IPS-11a (cell line): ENCODE measurements around the gene CGB7.
"Not testable (repeated sequence)": the region's sequence is repeated elsewhere in the genome, so short reads cannot be mapped to it uniquely, and the experiment has no call there.

Source experiments
- H3K4me3 ChIP-seq: one replicate; pipeline ENCODE4 v1.5.1; 2013; ENCODE audit warnings: low read depth, low read length, control low read depth

Gene CGB7

DNA sequence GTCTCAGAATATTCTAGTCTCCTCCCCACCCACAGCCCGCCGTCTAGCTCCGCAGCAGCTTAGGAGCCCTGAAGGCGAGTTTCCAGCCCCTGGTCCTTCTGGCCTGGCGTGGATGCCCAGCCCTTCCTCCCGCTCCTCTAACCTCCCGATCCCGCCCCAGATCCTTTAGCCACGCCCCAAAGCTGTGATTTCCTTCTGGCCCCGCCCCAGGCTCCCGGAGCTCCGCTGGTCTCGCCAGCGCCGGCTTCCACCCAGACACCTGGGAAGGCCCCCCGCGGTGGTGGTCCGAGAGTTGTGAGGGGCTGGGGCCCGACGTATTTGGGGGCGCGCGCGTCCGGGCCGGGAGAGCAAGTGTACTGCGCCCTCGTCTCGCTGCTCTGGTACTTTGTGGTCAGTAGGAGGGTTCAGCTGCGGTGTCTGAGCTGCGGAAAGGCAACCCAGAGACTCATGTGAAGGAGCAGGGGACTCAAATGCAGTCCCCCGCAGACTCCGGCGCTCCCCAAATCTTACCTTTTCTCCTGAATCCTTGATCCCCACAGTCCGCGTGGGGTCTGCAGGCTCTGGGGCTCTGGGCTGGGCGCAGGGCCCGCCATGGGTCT, at the start of gene CGB7:
CGB7 (minus strand) TSS at position 114 of the 599 bp plus-strand sequence. CDS start 2,374 bp downstream, outside the sequence.
- H3K4me3 ChIP-seq = peak within 1 kb of the TSS; percentile 37

DNA sequence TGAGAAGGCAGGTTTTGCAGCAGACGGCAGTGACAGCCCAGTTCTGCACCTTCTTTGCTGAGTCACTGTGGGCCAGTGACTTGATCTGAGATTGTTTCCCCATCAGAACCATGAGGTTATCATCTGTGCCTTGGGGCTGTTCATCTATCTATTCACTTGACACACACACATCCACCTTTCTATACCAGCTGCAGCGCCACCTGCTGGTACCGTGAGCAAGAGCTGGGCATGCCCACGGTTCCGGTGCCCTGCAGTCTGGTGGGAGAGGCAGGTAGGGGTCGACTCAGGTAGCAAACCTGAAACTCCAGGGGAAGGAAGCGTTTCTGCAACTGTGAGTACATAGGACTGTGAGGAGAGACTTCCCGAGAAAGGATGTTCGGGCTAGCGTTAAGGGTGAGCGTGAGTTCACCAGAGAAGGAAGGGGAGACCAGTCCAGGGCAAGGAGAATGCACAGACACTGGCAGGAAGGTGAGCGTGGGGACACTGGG, 49.1 kb upstream of the CGB7 start:
- H3K4me3 ChIP-seq = no peak overlapping the region

DNA sequence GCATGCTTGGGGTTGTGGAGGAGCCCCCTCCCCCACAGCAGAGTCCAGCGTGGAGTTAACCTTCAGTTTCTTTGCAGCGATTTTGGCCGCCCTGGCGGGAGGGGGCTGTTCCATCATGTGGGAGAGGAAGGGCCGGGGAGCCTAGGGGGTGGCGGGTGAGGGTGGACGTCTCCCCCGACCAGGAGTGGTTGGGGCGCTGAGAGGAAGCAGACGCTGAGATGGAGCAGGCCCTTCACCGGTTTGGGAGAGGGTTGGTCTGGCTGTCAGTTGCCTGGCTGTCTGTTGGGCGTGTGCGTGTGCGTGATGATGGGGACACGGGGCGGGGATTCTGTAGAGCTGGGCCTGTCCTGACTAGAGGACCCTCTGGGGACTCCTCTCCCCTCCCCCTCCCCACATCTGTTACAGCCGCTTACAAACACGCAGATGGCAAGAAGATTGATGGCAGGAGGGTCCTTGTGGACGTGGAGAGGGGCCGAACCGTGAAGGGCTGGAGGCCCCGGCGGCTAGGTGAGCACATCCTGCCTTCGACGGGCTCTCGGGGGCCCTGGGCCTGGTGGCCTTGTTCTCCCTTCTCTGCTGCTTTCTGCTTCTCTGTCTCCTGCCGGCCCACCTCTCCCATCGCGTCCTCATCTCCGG, 46.8 kb upstream of the CGB7 start:
- H3K4me3 ChIP-seq = no peak overlapping the region

DNA sequence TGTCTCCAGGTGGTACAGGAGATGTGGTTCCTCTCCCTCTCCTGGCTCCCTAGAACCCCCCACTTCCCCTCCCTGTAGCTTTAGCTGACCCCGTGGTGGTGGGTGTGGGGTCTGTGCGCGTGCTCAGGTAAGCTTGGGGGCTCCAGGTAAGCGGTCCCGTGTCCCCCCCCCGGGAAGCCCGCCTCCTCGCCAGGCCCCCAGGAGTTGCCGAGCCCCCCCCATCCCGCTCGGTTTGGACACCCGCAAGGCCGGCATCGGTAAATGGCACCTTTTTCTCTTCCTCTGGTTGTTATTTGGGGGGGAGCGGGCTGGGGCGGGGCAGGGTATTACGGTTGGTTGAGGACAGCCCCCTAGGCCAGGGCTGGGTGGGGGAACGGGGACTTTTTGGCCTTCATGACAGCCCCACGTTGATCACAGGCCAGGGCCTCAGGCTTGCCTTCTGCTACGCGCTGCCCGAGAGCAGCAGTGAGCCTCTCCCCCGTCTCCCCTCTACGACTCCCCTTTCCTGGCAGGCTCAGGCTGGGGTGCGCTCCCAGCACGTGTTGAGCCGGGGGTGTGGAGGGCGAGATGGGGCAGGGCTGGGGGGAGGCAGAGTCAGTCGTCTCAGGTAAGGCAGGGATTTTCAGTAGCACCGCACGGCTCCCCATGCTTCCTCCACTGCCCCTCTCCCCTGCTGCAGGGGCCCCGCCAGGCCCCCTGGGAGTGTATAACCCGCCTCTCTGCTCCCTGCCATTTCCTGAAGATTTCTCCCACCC, 46.0 kb upstream of the CGB7 start:
- H3K4me3 ChIP-seq = no peak overlapping the region

DNA sequence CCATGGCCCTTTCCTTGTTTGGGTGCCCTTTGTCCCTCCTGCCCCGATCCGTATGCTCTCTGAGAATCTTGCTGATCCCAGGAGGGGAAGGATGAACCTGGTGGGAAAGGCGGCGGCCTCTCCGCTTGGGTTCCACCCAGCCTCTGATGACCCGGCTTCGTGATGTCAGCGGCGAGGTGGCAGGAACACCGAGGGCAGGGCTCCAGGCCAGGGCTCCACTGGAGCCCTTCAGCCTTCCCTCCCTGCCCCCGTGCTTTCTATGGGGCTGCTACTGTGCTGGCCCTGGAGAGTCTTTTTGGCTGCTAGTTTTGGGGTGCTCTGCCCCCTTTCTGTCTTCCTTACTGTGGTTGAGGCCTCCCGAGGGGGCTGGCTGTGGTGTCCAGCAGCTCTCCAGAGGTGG, 44.8 kb upstream of the CGB7 start:
- no peak overlapping the region for H3K4me3 ChIP-seq

DNA sequence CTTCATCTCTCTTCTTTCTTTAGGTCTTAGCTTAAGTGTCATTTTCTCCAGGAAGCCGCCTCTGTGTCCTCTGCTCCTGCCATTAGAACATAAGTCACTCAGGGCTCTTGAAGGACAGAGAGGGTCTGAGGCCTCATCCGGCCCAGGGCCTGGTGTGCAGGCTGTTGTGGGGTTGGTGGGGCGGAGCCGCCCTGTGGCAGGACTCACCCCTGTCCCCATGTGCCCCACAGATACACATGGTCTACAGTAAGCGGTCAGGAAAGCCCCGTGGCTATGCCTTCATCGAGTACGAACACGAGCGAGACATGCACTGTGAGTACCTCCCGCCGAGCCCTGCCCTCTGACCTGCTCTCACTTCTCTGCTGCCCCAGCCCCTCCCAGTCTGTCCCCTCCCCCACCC, 43.6 kb upstream of the CGB7 start:
- H3K4me3 ChIP-seq = no peak overlapping the region

DNA sequence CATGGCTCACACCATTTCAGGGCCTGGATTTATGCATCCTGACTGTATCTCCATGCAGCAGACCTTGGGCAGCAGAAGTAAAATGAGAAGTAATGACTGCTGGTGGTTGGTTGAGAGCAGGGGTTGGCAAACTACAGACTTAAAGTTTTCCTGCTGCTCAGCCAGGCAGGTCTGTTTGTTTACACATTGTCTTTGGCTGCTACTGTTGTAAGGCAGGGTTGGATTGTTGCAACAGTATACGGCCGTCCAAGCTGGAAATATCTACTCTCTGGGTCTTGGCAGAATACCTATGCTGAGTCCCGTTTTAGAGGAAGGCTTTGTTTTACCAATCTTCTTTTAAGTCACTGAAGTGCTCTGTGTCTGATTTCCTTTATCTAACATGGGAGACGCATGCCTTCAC, 41.2 kb upstream of the CGB7 start:
- no peak overlapping the region for H3K4me3 ChIP-seq

DNA sequence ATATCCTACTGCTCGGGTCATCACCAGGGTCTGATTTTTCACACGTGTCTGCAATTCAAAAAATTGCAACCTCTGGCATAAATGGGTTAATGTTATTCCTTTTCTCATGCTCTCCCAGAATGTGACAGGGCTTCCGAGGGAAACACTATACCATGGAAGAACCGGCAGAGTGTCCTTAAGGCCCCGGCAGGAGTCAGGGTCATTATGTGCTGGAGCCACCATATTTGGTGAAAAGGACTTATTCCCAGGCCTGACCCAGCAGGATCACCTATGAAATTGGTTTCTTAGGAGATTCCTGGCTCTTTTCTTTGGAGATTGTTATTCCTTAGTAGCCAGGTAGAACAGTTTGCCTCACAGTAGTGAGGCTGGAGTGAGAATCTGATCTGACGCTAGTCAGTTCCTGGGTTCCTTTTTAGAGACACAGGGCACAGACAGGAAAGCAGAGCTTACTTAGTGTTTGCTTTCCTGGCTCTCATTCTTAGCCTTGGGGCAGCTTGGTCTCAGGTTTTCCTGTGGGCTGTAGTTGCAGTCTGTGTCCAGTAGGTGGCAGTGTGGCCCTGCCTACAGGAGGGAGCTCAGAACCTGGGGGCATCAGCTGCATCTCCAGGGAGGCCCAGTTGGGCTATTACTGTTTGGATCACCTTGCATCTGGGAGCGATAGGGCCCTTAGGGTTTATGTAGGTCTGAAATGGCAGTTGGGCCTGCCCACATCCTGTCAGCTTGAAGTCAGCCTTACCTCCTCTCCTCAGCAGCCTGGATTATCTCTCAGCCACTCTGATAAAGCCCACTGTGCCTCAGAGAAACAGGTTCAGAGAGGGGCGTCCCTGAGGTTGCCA, 40.1 kb upstream of the CGB7 start:
- no peak overlapping the region for H3K4me3 ChIP-seq

DNA sequence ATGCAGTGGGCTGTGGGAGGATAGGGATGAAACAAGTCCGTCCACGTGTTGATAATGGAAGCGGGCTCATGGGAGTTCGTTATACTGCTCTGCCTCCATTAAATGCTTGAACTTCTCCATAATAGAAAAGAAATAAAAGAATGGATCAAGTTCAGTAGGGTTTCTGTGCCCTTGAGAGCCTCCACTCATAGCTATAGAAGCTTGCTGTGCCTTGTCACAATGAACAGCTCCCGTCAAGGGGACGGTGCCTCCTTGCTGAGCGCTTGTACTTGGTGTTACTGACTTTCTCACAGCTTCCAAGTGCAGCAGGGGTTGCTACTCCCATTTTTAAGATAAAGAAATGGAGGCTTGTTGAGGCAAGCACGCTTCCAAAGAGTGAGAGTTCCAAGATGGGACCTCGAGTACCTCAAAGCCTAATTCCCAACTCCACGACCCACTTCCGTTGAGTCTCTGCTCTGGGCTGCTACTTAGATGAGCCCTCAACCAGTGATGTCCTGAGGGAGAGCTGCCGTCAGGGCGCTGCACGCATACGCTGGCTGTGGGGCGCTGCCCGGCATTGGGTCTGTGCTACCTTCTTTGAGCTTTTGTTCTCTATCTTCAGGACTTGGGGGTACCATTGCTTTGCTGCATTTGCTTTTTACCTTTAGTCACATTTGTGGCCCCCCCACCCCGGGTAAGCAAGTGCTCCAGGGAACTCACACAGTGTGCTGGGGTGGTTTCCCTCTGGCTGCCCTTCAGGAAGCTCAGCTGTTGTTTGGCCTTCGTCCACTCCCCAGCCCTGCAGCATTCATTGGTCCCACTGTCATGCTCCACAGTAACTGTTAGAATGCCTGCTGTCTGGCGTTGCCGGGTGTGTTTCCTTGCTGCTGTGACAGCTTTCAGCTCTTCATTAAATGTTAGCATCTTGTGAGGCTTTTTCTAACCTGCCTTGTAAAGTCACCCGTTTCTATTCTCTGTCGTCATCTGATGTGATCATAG, 37.2 kb upstream of the CGB7 start:
- H3K4me3 ChIP-seq = no peak overlapping the region

DNA sequence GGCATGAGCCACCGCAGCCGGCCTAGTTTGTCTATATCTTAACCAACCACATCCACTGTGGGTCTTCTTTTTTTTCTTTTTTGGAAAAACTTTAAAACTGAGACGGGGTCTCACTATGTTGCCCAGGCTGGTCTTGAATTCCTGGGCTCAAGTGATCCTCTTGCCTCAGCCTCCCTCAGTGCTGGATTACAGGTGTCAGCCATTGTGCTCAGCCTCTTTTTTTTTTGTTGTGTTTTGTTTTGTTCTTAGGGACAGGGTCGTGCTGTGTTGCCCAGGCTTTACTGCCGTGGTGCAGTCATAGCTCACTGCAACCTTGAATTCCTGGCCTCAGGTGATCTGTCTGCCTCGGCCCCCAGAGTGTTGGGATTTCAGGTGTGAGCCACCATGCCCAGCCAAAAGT, 35.1 kb upstream of the CGB7 start:
- H3K4me3 ChIP-seq = no peak overlapping the region

DNA sequence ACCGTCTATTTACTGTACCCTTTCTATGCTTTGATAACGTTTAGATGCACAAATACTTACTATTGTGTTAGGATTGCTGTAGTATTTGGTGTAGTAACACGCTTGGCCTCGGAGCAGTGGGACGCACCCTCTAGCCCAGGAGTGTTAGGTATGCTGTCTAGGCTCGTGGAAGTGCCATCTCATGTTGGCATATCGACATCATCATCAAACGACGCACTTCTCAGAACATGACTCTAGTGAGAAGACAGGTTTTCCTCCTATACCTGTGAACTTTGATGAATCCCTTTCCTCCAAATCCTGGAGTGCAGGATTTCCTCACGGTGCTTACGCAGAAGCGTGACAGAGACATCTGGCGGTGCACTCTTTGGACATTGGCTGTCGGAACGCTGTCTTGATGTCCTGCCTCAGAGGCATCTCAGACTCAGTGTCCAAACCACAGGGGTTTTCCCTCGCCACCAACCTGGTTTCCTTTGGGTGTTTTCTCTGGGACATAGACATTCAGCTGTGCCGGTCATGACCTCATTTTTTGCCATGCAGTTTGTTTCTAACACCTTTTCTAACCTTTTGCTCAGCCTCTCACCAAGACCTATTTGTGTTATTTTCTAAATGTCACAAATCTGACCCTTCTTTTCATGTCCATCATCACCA, 34.0 kb upstream of the CGB7 start:
- no peak overlapping the region for H3K4me3 ChIP-seq

DNA sequence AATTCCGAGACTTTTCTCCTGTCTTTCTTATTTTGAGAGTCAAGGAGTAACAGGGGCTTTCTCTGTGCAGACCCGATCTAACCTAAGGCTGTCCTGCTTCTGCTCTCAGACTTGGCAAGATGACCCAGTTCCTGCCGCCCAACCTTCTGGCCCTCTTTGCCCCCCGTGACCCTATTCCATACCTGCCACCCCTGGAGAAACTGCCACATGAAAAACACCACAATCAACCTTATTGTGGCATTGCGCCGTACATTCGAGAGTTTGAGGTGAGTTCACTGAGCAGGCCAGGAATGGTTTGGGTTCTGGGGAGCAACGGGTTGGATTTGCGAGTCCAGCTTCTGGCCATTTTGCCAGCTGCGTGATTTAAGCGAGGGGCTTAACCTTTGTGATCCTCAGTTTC, 28.7 kb upstream of the CGB7 start:
- H3K4me3 ChIP-seq = peak overlapping the region; percentile 94

DNA sequence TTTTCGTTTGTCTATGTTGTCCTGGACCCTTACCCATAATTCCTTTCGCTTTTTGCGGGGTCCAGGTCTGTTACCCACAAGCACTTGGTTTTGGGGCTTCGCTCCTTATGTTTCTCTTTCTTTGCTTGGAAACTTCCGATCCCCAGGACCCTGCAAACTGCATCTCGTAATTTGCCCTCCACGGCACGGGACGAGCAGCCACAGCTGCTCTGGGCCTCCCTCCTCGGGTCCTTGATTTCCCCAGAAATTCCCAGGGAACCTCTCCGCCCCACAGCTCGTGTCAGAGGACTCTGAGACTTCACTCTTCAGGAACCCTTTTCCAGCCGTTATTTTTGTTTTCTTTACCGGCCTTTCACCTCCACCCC, 28.3 kb upstream of the CGB7 start:
- H3K4me3 ChIP-seq = peak overlapping the region; percentile 94

DNA sequence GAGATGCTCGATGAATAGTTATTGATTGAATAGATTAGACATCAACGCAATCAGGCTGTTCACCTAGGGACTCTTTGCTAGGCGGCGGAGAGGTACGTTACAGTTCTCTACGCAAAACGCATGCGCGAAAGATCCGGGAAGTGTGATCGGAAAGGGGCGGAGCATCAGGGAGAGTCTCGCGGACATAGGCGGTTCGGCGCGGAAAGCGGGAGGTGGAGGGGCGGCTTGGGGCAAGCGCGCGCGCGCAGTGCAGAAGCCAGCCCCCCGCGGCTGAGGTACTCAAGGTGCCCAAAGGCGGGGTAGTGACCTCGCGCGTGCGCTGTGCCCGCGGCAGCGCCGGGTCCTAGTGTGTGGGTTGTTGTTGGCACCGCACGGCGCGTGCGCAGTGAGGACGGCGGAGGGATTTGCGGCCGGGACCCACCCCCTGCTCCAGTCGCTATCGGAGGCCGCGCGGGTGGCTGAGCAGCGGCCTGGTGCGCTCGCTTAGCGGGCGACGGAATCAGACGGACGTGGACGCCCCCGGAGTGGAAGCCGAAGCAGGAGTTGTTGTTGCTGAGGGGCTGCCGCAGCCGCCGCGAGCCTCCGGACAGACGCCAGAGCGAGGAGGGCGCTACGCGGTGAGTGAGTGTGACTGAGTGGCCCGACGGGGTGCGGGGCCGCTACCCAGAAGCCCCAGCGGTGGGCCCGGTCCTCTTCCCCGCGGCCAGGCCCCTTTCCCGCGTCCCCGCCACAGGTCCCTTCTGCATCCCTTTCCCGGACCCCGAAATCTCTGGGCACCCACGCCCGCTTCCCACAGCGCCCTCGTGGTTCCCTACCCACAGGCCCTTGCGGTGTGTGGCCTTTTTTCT, 27.7 kb upstream of the CGB7 start, which contains the start of gene SNRNP70:
SNRNP70 (plus strand) TSS at position 432 of the 848 bp plus-strand sequence. CDS start 964 bp downstream, outside the sequence.
- H3K4me3 ChIP-seq = peak within 1 kb of the TSS; percentile 94

DNA sequence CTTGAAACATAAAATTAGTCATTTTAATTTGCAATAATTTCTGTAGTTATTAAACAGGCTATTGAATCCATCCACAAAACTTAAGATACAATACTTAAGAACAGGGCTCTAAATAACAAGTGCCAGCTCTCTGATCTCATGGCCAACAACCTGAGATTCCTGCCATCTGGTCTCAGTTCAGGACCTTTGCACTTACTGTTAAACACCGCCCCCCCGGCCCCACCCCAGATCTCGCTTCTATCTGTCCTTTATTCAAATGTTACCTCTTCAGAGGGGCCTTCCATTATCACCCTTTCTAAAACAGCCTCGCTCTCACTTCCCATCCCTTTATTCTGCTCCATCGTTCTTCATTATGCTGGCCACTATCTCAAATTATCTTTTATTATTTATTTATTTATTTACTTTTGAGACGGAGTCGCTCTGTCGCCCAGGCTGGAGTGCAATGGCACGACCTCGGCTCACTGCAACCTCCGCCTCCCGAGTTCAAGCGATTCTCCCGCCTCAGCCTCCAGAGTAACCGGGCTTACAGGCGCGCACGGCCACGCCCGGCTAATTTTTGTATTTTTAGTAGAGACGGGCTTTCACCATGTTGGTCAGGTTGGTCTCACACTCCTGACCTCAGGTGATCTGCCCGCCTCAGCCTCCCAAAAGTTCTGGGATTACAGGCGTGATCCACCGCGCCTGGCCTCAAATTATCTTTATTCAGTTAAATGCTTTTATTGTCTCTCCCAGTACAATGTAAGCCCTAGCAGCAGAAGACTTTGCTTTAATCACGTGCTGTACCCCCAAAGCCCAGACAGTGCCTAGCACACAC, 26.9 kb upstream of the CGB7 start:
- H3K4me3 ChIP-seq = no peak overlapping the region

DNA sequence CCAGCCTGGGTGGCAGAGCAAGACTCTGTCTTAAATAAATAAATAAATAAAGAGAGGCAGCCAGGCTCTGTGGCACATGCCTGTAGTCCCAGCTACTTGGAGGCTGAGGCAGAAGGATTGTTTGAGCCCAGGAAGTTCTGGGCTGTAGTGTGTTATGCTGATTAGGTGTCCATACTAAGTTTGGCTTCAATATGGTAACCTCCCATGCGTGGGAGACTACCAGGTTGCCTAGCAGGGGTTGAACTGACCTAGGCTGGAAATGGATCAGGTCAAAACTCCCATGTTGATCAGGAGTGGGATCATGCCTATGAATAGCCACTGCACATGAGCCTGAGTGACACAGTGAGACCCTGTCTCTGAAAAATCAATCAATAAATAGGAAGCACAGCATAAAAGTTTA, 23.7 kb upstream of the CGB7 start:
- no peak overlapping the region for H3K4me3 ChIP-seq

DNA sequence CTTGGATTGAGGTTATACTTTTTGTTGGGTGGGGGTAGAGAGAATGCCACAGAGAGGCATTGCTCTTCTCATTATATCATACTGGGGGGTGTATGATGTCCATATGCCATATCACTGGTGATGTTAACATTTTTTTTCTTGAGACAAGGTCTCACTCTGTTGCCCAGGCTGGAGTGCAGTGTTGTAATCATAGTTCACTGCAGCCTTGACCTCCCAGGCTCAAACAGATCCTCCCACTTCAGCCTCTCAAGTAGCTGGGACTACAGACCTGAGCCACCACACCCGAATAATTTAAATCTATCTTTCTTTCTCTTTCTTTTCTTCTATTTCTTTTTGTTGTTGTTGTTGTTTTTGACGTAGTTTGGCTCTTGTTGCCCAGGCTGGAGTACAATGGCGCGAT, 22.8 kb upstream of the CGB7 start:
- H3K4me3 ChIP-seq = no peak overlapping the region

DNA sequence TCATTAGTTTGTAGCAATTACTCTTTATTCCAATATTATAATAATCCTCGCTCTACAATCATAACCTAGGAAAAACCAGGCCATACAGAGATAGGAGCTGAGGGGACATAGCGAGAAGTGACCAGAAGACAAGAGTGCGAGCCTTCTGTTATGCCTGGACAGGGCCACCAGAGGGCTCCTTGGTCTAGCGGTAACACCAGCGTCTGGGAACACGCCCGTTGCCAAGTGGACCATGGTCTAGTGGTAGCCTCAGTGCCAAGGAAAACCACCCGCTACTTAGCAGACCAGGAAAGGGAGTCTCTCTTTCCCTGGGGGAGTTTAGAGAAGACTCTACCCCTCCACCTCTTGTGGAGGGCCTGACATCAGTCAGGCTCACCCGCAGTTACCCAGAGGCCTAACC, 17.3 kb upstream of the CGB7 start:
- H3K4me3 ChIP-seq = not testable (repeated sequence)
